Activated effector memory CD4-positive, alpha-beta T cell treated with anti-CD3 and anti-CD28 coated beads, Interleukin-2, amount 50 U/mL, for 16 hours (primary cell): ENCODE measurements around the gene SH3PXD2B.
"Not testable (repeated sequence)": the region's sequence is repeated elsewhere in the genome, so short reads cannot be mapped to it uniquely, and the experiment has no call there.

Source experiments
- DNase-seq: peaks from one replicate; pipeline ENCODE4 v3.0.0-alpha.2; 2020

SH3PXD2B gene

GRCh38 chr5:172288465-172288864 lies 165.9 kb downstream of the SH3PXD2B start:
- no peak for DNase-seq

- DNase-seq = not testable (repeated sequence)
Observed at GRCh38 chr5:172287140-172287539, 167.2 kb downstream of the SH3PXD2B start.

- DNase-seq = no peak
Observed at GRCh38 chr5:172285226-172286143, 168.8 kb downstream of the SH3PXD2B start.

DNA sequence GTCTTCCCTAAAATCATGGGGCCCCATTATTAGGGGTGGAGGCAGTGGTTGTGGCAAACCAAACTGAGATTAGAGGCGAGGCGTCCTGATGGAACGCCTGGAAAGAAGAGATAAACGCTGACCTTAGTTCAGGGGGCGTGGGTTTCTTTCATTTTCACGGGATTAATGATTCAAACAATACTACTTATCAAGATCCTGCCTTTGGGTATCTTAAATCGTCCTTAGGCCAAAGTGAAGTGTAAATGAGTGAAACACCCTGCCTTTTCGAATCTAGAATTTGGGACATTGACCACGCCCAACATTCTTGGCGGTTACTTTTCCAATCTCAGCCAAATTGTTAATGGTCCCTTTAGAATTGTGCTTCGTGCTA lies 169.7 kb downstream of the SH3PXD2B start:
- no peak for DNase-seq

GRCh38 chr5:172283862-172284610 lies 170.3 kb downstream of the SH3PXD2B start:
- DNase-seq = peak; percentile 93

- DNase-seq = peak; percentile 91
Observed at GRCh38 chr5:172283020-172283861, 171.1 kb downstream of the SH3PXD2B start, which contains the start of gene UBTD2. UBTD2 (minus strand) TSS chr5:172283764; CDS start chr5:172283665, 99 bp downstream.

GRCh38 chr5:172282272-172283019 lies 171.9 kb downstream of the SH3PXD2B start:
- DNase-seq = no peak

DNA sequence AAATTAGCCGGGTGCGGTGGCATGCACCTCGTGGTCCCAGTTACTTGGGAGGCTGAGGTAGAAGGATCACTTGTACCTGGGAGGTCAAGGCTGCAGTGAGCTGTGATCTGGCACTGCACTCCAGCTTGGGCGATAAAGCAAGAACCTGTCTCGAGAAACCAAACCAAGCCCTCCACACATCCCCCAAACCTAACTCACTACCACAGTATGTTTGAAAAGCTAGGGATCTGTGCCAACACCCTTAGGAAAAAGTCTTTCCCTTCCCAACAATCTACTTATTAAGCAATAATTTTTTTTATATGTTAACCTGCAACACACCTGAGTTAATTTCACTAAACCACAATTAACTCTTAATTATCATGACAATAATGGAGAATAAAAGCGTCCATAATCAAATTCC lies 173.0 kb downstream of the SH3PXD2B start:
- no peak for DNase-seq

GRCh38 chr5:172280929-172281328 lies 173.4 kb downstream of the SH3PXD2B start:
- DNase-seq = no peak

- DNase-seq = no peak
Observed at GRCh38 chr5:172280317-172280716, 174.0 kb downstream of the SH3PXD2B start.

GRCh38 chr5:172278356-172278755 lies 176.0 kb downstream of the SH3PXD2B start:
- DNase-seq = no peak

GRCh38 chr5:172276214-172276613 lies 178.1 kb downstream of the SH3PXD2B start:
- DNase-seq = no peak
